ENCODE data around the gene HSPA12B. TPM values are rescaled to one million over a fixed set of nuclear protein-coding genes. Genes with fewer than 3 reads are reported as not detected.

HSPA12B gene
- total and polyA plus RNA-seq, 2 of the 13 experiments (the other 11 are each of a cell fraction or from before 2014, with no cell fraction given): 0.01 TPM; not detected in 1

- Histone ChIP-seq H3K9ac (ENCODE audit: insufficient read depth, low read depth, low read length) (peak overlapping the region; percentile 32; the same call in 1 of the 2 replicates), H3K9me3 (ENCODE audit: low read length) (no peaks in the 10 kb centered on the region), H3K4me1 (ENCODE audit: insufficient read depth, low read length) (peaks cover 50% of the 10 kb centered on the region), H2AFZ (ENCODE audit: low read length) (peak overlapping the region; percentile 47), H3K27me3 (ENCODE audit: control insufficient read depth in 1 of 2, insufficient read depth in 2 of 2, low read length in 2 of 2) (peaks cover 5 to 24% of the 10 kb centered on the region in 2 experiments), H3K4me3 (replicated peaks in 1 of 3; ENCODE audit: insufficient read depth in 1 of 3, low read depth in 2 of 3, low read length in 3 of 3) (peak overlapping the region in 1 of 3 experiments; percentile 39; a peak in 1 of 6 replicates), H4K20me1 (ENCODE audit: insufficient read depth, low read length) (no peaks in the 10 kb centered on the region), H3K79me2 (ENCODE audit: insufficient read depth, low read length) (no peaks in the 10 kb centered on the region), H3K4me2 (ENCODE audit: low read depth, low read length) (peak overlapping the region; percentile 52), H3K27ac (ENCODE audit: extremely low read length, insufficient read depth, low read length) (no peak overlapping the region), H3K36me3 (replicated peaks in 1 of 2; ENCODE audit: control insufficient read depth in 1 of 2, insufficient read depth in 2 of 2, low read length in 2 of 2) (no peaks in the 10 kb centered on the region)
- FAIRE-seq: no peak
- ChIA-PET CTCF (ENCODE audit: low intra/inter-chr PET ratio, low total read pairs) (no interaction called here), POLR2A (interaction anchor here (0.6 to 2.7 kb wide), 5 partner anchors 9 to 428 kb away, joined by 3 to 13 read pairs (median 6); partner anchors contain the start of genes ADISSP and AP5S1)
- in situ Hi-C loops (cut with HindIII; ENCODE audit: extremely low pct_ligation_motif_present, low pct_unique_long_range_greater_than_20kb) (no loop called here), intact Hi-C loops (cut with micrococcal nuclease; ENCODE audit: unreplicated experiment) (no loop called here)
- peak; percentile 41 for ATAC-seq
- WGBS (ENCODE audit: low lambda C conversion rate): 6% methylated on average over 6 of the region's 7 CpGs
- BruUV-seq (replicated peaks): no TSS peak
- no peak for DNase-seq (ENCODE audit: low spot score)
- TF ChIP-seq, protein P1, sequence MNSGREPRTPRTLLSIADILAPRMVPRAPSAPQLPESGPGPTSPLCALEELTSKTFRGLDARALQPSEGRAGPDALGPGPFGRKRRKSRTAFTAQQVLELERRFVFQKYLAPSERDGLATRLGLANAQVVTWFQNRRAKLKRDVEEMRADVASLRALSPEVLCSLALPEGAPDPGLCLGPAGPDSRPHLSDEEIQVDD (CRISPR knock-in tag; IDR thresholded peaks at IDR 0.05; ENCODE audit: borderline replicate concordance): 0 out of 2 replicates have a peak, but pooled peaks have one; percentile 14
- TF ChIP-seq, protein P2, sequence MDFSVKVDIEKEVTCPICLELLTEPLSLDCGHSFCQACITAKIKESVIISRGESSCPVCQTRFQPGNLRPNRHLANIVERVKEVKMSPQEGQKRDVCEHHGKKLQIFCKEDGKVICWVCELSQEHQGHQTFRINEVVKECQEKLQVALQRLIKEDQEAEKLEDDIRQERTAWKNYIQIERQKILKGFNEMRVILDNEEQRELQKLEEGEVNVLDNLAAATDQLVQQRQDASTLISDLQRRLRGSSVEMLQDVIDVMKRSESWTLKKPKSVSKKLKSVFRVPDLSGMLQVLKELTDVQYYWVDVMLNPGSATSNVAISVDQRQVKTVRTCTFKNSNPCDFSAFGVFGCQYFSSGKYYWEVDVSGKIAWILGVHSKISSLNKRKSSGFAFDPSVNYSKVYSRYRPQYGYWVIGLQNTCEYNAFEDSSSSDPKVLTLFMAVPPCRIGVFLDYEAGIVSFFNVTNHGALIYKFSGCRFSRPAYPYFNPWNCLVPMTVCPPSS (IDR thresholded peaks at IDR 0.05): no peak
- peak; percentile 52; the same call in 1 of the 2 replicates for TF ChIP-seq ZNF350 (CRISPR knock-in tag; IDR thresholded peaks at IDR 0.05; ENCODE audit: borderline replicate concordance, low read depth)
- TF ChIP-seq ZNF12 (CRISPR knock-in tag; IDR thresholded peaks at IDR 0.05): no peak
- no peak for TF ChIP-seq ZNF75D (CRISPR knock-in tag; IDR thresholded peaks at IDR 0.05; ENCODE audit: borderline replicate concordance)
- 0 out of 2 replicates have a peak, but pooled peaks have one; percentile 31 for TF ChIP-seq ZNF432 (CRISPR knock-in tag; IDR thresholded peaks at IDR 0.05; ENCODE audit: borderline replicate concordance)
- TF ChIP-seq ZFY (CRISPR knock-in tag; IDR thresholded peaks at IDR 0.05): peak; percentile 42; the same call in 1 of the 2 replicates
- TF ChIP-seq NFKB2 (CRISPR knock-in tag; IDR thresholded peaks at IDR 0.05; ENCODE audit: borderline replicate concordance): 0 out of 2 replicates have a peak, but pooled peaks have one; percentile 30
- peak; percentile 70; the same call in 1 of the 2 replicates for TF ChIP-seq ZNF619 (CRISPR knock-in tag; IDR thresholded peaks at IDR 0.05)
- no peak for TF ChIP-seq MAF1 (CRISPR knock-in tag; IDR thresholded peaks at IDR 0.05; ENCODE audit: borderline replicate concordance)
- TF ChIP-seq ZNF883 (CRISPR knock-in tag; IDR thresholded peaks at IDR 0.05; ENCODE audit: not compliant biosample characterization): peak; percentile 7
- 0 out of 2 replicates have a peak, but pooled peaks have one; percentile 55 for TF ChIP-seq ZNF607 (CRISPR knock-in tag; IDR thresholded peaks at IDR 0.05; ENCODE audit: borderline replicate concordance)
- no peak for TF ChIP-seq ZNF280B (CRISPR knock-in tag; IDR thresholded peaks at IDR 0.05; ENCODE audit: borderline replicate concordance)
- no peak; the same call in 1 of the 2 replicates for TF ChIP-seq ZNF446 (CRISPR knock-in tag; IDR thresholded peaks at IDR 0.05)
- TF ChIP-seq ZMAT3 (CRISPR knock-in tag; conservative IDR thresholded peaks at IDR 0.05): 0 out of 2 replicates have a peak, but pooled peaks have one; percentile 16
- 0 out of 2 replicates have a peak, but pooled peaks have one; percentile 8 for TF ChIP-seq KMT2B (CRISPR knock-in tag; IDR thresholded peaks at IDR 0.05)
- TF ChIP-seq ZNF138 (CRISPR knock-in tag; IDR thresholded peaks at IDR 0.05; ENCODE audit: low read depth): 0 out of 2 replicates have a peak, but pooled peaks have one; percentile 13
- TF ChIP-seq ZNF841 (CRISPR knock-in tag; IDR thresholded peaks at IDR 0.05; ENCODE audit: borderline replicate concordance): no peak
- no peak for TF ChIP-seq ZNF33B (CRISPR knock-in tag; IDR thresholded peaks at IDR 0.05)
Observed at GRCh38 chr20:3739926-3740451, 7.5 kb downstream of the HSPA12B start.

Measured in HepG2 (cell line).